ENCODE data around the gene CAMK1.

The CAMK1 gene

GRCh38 chr3:9712415-9712814, 57.3 kb downstream of the CAMK1 start:
- TF ChIP-seq POLR2A (IDR thresholded peaks at IDR 0.05; ENCODE audit: extremely low read depth, insufficient read length) (no peak), MAX (IDR thresholded peaks at IDR 0.05; ENCODE audit: low read depth, low read length) (no peak), CTCF (IDR thresholded peaks at IDR 0.05; ENCODE audit: low read depth, low read length) (no peak)
- DNase-seq (ENCODE audit: low read depth) = no peak

GRCh38 chr3:9710174-9710739, 59.5 kb downstream of the CAMK1 start:
- DNase-seq (ENCODE audit: low read depth) = no peak
- TF ChIP-seq MAX (IDR thresholded peaks at IDR 0.05; ENCODE audit: low read depth, low read length) = no peak

More at GRCh38 chr3:9712415-9712814, 57.3 kb downstream of the CAMK1 start:
- no peak overlapping the region for H3K4me3 ChIP-seq (ENCODE audit: low read depth, low read length)

More at GRCh38 chr3:9710174-9710739, 59.5 kb downstream of the CAMK1 start:
- H3K4me3 ChIP-seq (ENCODE audit: low read depth, low read length) = no peak overlapping the region
